ENCODE data around the gene NFKB1. TPM values are rescaled to one million over a fixed set of nuclear protein-coding genes. Genes with fewer than 3 reads are reported as not detected.
"Not testable (repeated sequence)": the region's sequence is repeated elsewhere in the genome, so short reads cannot be mapped to it uniquely, and the experiment has no call there.

NFKB1 gene
- total RNA-seq, 1 experiment from 2014 or later = 5.3 TPM

GRCh38 chr4:102483990-102484692, 17.0 kb upstream of the NFKB1 start:
- H3K9me2 ChIP-seq (replicated peaks; ENCODE audit: insufficient read depth, low read length); H3K79me2 ChIP-seq (ENCODE audit: low read length); H4K20me1 ChIP-seq (ENCODE audit: insufficient read depth, low read depth, low read length); DNase-seq; H3K4me3 ChIP-seq (ENCODE audit: low read length); H3K9me3 ChIP-seq (ENCODE audit: low read length); H3K36me3 ChIP-seq (ENCODE audit: insufficient read depth, low read length); H3K4me1 ChIP-seq (ENCODE audit: low read length); H3K27me3 ChIP-seq (ENCODE audit: low read length); H2AFZ ChIP-seq (ENCODE audit: low read length); H3K27ac ChIP-seq (ENCODE audit: low read length); H3K4me2 ChIP-seq (ENCODE audit: low read depth, low read length, poor library complexity, severe bottlenecking); H3K9ac ChIP-seq (ENCODE audit: low read length): not testable (repeated sequence)

DNA sequence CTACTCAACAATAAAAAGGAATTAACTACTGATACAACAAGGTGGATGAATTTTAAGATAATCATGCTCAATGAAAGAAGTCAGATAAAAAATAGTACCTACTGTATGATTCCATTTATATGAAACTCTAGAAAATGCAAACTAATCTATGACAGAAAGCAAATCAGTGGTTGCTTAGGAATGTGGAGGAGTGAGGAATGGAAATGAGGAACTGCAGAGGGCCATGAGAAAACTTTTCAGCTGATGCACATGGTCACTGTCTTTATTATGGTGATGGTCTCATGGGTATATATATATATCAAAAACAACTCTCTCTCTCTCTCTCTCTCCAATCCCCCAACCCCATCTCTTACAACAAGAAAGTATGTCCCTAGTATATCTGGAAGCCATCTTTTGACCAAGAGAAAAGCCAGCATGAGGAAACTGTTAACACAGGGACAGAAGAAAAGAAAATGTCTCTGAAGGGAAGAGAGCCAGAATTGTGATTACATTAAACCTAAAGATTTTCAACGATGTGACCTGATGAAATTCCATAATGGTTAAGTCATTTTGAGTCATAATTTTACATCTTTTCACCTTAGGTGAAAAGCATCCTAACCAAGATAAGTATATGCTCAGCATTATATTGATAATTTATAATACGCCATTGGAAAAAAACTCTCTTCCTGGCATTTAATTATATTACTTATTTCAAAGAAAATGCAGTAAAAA, 8.5 kb upstream of the NFKB1 start:
- no peak overlapping the region for H3K27ac ChIP-seq (ENCODE audit: low read length)
- H3K4me3 ChIP-seq (ENCODE audit: low read length) = no peak overlapping the region
- no peak overlapping the region for H2AFZ ChIP-seq (ENCODE audit: low read length)
- DNase-seq = no peak
- H3K27me3 ChIP-seq (ENCODE audit: low read length) = no peaks in the 10 kb centered on the region
- no peaks in the 10 kb centered on the region for H3K9me3 ChIP-seq (ENCODE audit: low read length)
- no peak overlapping the region for H3K9ac ChIP-seq (ENCODE audit: low read length)
- H3K9me2 ChIP-seq (replicated peaks; ENCODE audit: insufficient read depth, low read length) = no peaks in the 10 kb centered on the region
- no peaks in the 10 kb centered on the region for H3K4me1 ChIP-seq (ENCODE audit: low read length)
- no peaks in the 10 kb centered on the region for H3K36me3 ChIP-seq (ENCODE audit: insufficient read depth, low read length)
- H4K20me1 ChIP-seq (ENCODE audit: insufficient read depth, low read depth, low read length) = no peaks in the 10 kb centered on the region
- H3K79me2 ChIP-seq (ENCODE audit: low read length) = no peaks in the 10 kb centered on the region
- no peak overlapping the region for H3K4me2 ChIP-seq (ENCODE audit: low read depth, low read length, poor library complexity, severe bottlenecking)

DNA sequence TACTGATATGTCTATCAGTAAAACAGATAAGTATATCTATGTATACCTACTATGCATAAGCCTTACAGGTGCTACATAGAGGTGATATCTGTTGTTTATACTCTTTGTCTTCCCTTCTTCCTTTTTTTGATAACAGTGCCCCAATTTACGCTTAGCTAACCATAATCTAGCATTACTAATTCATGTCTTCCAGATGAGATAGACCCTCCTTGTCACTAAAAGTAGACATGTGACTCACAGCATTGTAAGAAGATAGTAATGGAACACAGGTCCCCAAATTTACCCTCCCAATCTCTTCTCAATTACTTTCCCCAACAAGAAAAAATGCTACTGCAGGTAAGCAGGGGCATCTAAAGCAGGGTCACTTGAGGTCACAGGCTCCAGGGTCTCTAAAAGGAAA, 7.9 kb upstream of the NFKB1 start:
- no peaks in the 10 kb centered on the region for H3K79me2 ChIP-seq (ENCODE audit: low read length)
- H3K9ac ChIP-seq (ENCODE audit: low read length) = no peak overlapping the region
- no peak overlapping the region for H3K4me2 ChIP-seq (ENCODE audit: low read depth, low read length, poor library complexity, severe bottlenecking)
- no peaks in the 10 kb centered on the region for H3K9me2 ChIP-seq (replicated peaks; ENCODE audit: insufficient read depth, low read length)
- DNase-seq = no peak
- H3K9me3 ChIP-seq (ENCODE audit: low read length) = no peaks in the 10 kb centered on the region
- H3K4me3 ChIP-seq (ENCODE audit: low read length) = no peak overlapping the region
- H2AFZ ChIP-seq (ENCODE audit: low read length) = no peak overlapping the region
- H3K4me1 ChIP-seq (ENCODE audit: low read length) = no peaks in the 10 kb centered on the region
- H3K27me3 ChIP-seq (ENCODE audit: low read length) = no peaks in the 10 kb centered on the region
- no peak overlapping the region for H3K27ac ChIP-seq (ENCODE audit: low read length)
- no peaks in the 10 kb centered on the region for H4K20me1 ChIP-seq (ENCODE audit: insufficient read depth, low read depth, low read length)
- H3K36me3 ChIP-seq (ENCODE audit: insufficient read depth, low read length) = no peaks in the 10 kb centered on the region

GRCh38 chr4:102493794-102494193, 7.4 kb upstream of the NFKB1 start:
- Histone ChIP-seq H4K20me1 (ENCODE audit: insufficient read depth, low read depth, low read length) (no peaks in the 10 kb centered on the region), H3K4me2 (ENCODE audit: low read depth, low read length, poor library complexity, severe bottlenecking) (no peak overlapping the region), H2AFZ (ENCODE audit: low read length) (no peak overlapping the region), H3K9me2 (replicated peaks; ENCODE audit: insufficient read depth, low read length) (no peaks in the 10 kb centered on the region), H3K9ac (ENCODE audit: low read length) (no peak overlapping the region), H3K4me1 (ENCODE audit: low read length) (no peaks in the 10 kb centered on the region), H3K27ac (ENCODE audit: low read length) (no peak overlapping the region), H3K4me3 (ENCODE audit: low read length) (no peak overlapping the region), H3K9me3 (ENCODE audit: low read length) (no peaks in the 10 kb centered on the region), H3K36me3 (ENCODE audit: insufficient read depth, low read length) (no peaks in the 10 kb centered on the region), H3K27me3 (ENCODE audit: low read length) (no peaks in the 10 kb centered on the region), H3K79me2 (ENCODE audit: low read length) (no peaks in the 10 kb centered on the region)
- DNase-seq = no peak

DNA sequence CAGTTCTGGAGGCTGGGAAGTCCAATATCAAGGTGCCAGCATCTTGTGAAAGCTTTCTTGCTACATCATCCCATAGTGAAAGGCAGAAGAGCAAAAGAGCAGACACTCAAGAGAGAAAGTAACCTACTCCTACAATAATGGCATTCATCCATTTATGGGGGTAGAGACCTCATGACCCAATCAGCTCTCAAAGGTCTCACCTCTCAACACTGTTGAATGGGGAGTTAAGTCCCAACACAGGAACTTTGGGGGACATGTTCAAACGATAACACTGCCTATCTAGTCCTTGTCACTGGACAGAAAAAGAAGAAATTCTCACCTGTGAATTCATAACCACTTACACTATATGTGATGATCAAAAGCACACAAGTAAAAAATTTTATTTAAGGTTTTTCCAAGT, 6.6 kb upstream of the NFKB1 start:
- H3K4me2 ChIP-seq (ENCODE audit: low read depth, low read length, poor library complexity, severe bottlenecking) = no peak overlapping the region
- H3K36me3 ChIP-seq (ENCODE audit: insufficient read depth, low read length) = no peaks in the 10 kb centered on the region
- no peaks in the 10 kb centered on the region for H3K79me2 ChIP-seq (ENCODE audit: low read length)
- no peak overlapping the region for H2AFZ ChIP-seq (ENCODE audit: low read length)
- H3K27ac ChIP-seq (ENCODE audit: low read length) = no peak overlapping the region
- no peaks in the 10 kb centered on the region for H4K20me1 ChIP-seq (ENCODE audit: insufficient read depth, low read depth, low read length)
- H3K4me1 ChIP-seq (ENCODE audit: low read length) = no peaks in the 10 kb centered on the region
- no peak for DNase-seq
- H3K27me3 ChIP-seq (ENCODE audit: low read length) = no peaks in the 10 kb centered on the region
- H3K9ac ChIP-seq (ENCODE audit: low read length) = no peak overlapping the region
- H3K9me3 ChIP-seq (ENCODE audit: low read length) = no peaks in the 10 kb centered on the region
- H3K4me3 ChIP-seq (ENCODE audit: low read length) = no peak overlapping the region
- H3K9me2 ChIP-seq (replicated peaks; ENCODE audit: insufficient read depth, low read length) = no peaks in the 10 kb centered on the region

GRCh38 chr4:102497986-102498385, 3.2 kb upstream of the NFKB1 start:
- no peak for DNase-seq

DNA sequence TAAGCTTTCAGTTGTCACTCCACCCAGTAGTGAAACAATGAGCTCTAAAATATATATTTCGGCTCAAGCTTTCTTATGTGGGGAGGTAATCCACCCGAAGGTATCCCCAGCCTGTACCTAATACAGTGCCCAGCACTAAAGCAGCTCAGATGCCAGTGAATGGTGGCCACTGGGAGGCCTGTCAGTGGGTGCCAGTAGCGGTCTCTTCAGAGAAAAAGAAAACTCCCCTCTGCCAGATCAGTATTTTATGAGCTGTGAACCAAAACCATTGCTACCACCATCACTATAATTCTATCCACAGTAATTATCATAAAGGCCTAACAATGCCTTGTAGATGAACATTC, 835 bp upstream of the NFKB1 start:
- Histone ChIP-seq H2AFZ (ENCODE audit: low read length) (peak overlapping the region; percentile 67), H3K4me3 (ENCODE audit: low read length) (peak overlapping the region; percentile 68), H3K4me1 (ENCODE audit: low read length) (peaks cover 30% of the 10 kb centered on the region), H4K20me1 (ENCODE audit: insufficient read depth, low read depth, low read length) (no peaks in the 10 kb centered on the region), H3K9me3 (ENCODE audit: low read length) (no peaks in the 10 kb centered on the region), H3K79me2 (ENCODE audit: low read length) (no peaks in the 10 kb centered on the region), H3K36me3 (ENCODE audit: insufficient read depth, low read length) (no peaks in the 10 kb centered on the region), H3K9me2 (replicated peaks; ENCODE audit: insufficient read depth, low read length) (no peaks in the 10 kb centered on the region), H3K4me2 (ENCODE audit: low read depth, low read length, poor library complexity, severe bottlenecking) (peak overlapping the region; percentile 73), H3K27me3 (ENCODE audit: low read length) (no peaks in the 10 kb centered on the region), H3K27ac (ENCODE audit: low read length) (no peak overlapping the region), H3K9ac (ENCODE audit: low read length) (peak overlapping the region; percentile 84)
- DNase-seq = peak; percentile 44

More at GRCh38 chr4:102497986-102498385, 3.2 kb upstream of the NFKB1 start:
- no peak overlapping the region for H3K27ac ChIP-seq (ENCODE audit: low read length)
- no peaks in the 10 kb centered on the region for H3K36me3 ChIP-seq (ENCODE audit: insufficient read depth, low read length)
- H3K27me3 ChIP-seq (ENCODE audit: low read length) = no peaks in the 10 kb centered on the region
- no peak overlapping the region for H3K9ac ChIP-seq (ENCODE audit: low read length)
- no peaks in the 10 kb centered on the region for H3K9me3 ChIP-seq (ENCODE audit: low read length)
- no peak overlapping the region for H3K4me2 ChIP-seq (ENCODE audit: low read depth, low read length, poor library complexity, severe bottlenecking)
- no peaks in the 10 kb centered on the region for H3K9me2 ChIP-seq (replicated peaks; ENCODE audit: insufficient read depth, low read length)
- peaks cover 17% of the 10 kb centered on the region for H3K4me1 ChIP-seq (ENCODE audit: low read length)
- H2AFZ ChIP-seq (ENCODE audit: low read length) = no peak overlapping the region
- no peaks in the 10 kb centered on the region for H3K79me2 ChIP-seq (ENCODE audit: low read length)
- H4K20me1 ChIP-seq (ENCODE audit: insufficient read depth, low read depth, low read length) = no peaks in the 10 kb centered on the region
- H3K4me3 ChIP-seq (ENCODE audit: low read length) = no peak overlapping the region

GRCh38 chr4:102501447-102501696, 213 bp downstream of the NFKB1 start:
- H3K9ac ChIP-seq (ENCODE audit: low read length) = peak overlapping the region; percentile 84
- H3K36me3 ChIP-seq (ENCODE audit: insufficient read depth, low read length) = no peaks in the 10 kb centered on the region
- H3K79me2 ChIP-seq (ENCODE audit: low read length) = no peaks in the 10 kb centered on the region
- H3K27me3 ChIP-seq (ENCODE audit: low read length) = no peaks in the 10 kb centered on the region
- no peaks in the 10 kb centered on the region for H3K9me2 ChIP-seq (replicated peaks; ENCODE audit: insufficient read depth, low read length)
- no peak for DNase-seq
- H3K4me3 ChIP-seq (ENCODE audit: low read length) = peak overlapping the region; percentile 89
- H3K4me1 ChIP-seq (ENCODE audit: low read length) = peaks cover 30% of the 10 kb centered on the region
- H4K20me1 ChIP-seq (ENCODE audit: insufficient read depth, low read depth, low read length) = 0 out of 2 replicates have a peak, but pooled peaks cover 3% of the 10 kb centered on the region
- H3K9me3 ChIP-seq (ENCODE audit: low read length) = no peaks in the 10 kb centered on the region
- H2AFZ ChIP-seq (ENCODE audit: low read length) = peak overlapping the region; percentile 98; the same call in 1 of the 2 replicates
- H3K4me2 ChIP-seq (ENCODE audit: low read depth, low read length, poor library complexity, severe bottlenecking) = peak overlapping the region; percentile 95
- H3K27ac ChIP-seq (ENCODE audit: low read length) = no peak overlapping the region

Measured in Karpas-422 (cell line).